ENCODE measurements around the gene MSN. TPM values are rescaled to one million over a fixed set of nuclear protein-coding genes. Genes with fewer than 3 reads are reported as not detected.
A peak's percentile ranks its signal among the peaks of the same experiment; 100 is the strongest.
"Not testable (repeated sequence)": the region's sequence is repeated elsewhere in the genome, so short reads cannot be mapped to it uniquely, and the experiment has no call there.

MSN gene
- total RNA-seq, 1 experiment from 2014 or later = 461 TPM

GRCh38 chrX:65718538-65718937, 51.1 kb downstream of the MSN start:
- no peak for DNase-seq (ENCODE audit: low read depth)

DNA sequence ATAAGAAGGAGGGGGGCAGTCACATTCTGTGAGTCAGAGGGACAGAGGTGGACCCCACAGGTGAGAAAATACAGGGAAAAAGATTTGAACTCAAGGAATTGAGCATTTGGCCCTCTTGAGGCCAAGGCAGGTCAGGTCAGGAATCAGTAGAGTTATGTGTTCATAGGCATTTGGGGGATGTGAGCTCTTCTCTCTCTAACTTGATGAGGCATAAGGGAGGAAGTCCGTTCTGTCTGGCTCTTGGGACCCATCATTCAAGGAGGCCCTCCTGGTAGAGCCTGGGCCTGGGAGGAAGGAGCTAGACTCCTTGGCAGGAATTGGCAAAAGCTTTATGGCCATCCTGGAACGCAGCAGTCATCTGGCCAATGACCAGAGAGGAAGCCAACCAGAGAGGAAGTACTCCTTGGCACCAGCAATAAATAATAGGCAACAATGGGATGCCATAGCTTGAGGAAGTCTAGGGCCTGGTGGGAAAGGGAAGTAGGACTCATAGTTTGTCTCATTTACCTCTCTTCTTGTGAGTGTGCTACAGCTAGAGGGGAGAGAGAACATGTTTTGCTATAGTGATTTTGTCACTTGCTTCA, 53.0 kb downstream of the MSN start:
- no peak for DNase-seq (ENCODE audit: low read depth)

DNA sequence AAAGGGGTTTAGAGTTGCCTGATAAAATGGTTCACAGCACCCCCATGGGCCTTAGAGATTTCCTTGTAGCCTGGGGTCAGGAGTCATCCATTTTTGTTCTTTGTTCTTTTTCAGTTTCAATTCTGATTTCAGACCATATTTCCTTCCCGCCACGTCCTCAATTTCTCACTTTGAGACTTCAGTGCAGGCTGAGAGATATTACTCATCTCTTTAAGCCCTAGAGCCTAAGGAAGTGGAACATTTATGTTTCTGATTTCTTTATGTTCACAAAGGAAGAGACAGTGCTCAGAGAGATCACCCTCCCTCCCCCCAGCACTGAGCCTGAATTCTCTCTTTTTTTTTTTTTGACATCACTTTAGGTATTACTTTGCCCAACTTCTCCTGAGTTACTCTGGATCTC, 56.3 kb downstream of the MSN start:
- DNase-seq (ENCODE audit: low read depth) = peak; percentile 72

- DNase-seq (ENCODE audit: low read depth) = no peak
Measured at GRCh38 chrX:65726715-65727114, 59.3 kb downstream of the MSN start.

DNA sequence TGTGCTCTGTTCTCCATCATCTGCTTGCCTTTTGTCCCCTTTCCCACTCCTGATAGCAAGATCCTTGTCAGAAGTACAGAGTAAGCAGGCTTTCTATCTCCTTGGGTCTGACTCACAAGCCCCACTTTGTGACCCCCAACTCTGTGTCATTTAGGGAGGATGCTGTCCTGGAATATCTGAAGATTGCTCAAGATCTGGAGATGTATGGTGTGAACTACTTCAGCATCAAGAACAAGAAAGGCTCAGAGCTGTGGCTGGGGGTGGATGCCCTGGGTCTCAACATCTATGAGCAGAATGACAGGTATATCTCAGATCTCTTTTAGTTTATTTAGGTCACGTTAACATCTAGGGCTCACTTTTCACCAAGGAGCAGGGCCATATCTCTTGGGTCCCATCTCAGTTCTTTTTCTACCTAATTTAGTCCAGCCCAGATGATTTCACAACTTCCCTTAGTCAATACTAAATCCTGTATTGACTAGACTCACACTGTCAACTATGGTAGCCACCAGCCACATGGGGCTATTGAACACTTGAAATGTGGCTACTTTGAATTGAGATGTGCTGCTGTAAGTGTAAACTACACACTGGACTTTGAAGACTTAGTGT, 64.3 kb downstream of the MSN start:
- DNase-seq (ENCODE audit: low read depth) = no peak

GRCh38 chrX:65740909-65741308, 73.5 kb downstream of the MSN start:
- DNase-seq (ENCODE audit: low read depth) = no peak

GRCh38 chrX:65741823-65742222, 74.4 kb downstream of the MSN start:
- no peak for DNase-seq (ENCODE audit: low read depth)

GRCh38 chrX:65744965-65745364, 77.5 kb downstream of the MSN start:
- DNase-seq (ENCODE audit: low read depth) = no peak

- no peak for DNase-seq (ENCODE audit: low read depth)
Measured at GRCh38 chrX:65745427-65745826, 78.0 kb downstream of the MSN start.

- peak; percentile 13 for DNase-seq (ENCODE audit: low read depth)
Measured at GRCh38 chrX:65745992-65746391, 78.5 kb downstream of the MSN start.

DNA sequence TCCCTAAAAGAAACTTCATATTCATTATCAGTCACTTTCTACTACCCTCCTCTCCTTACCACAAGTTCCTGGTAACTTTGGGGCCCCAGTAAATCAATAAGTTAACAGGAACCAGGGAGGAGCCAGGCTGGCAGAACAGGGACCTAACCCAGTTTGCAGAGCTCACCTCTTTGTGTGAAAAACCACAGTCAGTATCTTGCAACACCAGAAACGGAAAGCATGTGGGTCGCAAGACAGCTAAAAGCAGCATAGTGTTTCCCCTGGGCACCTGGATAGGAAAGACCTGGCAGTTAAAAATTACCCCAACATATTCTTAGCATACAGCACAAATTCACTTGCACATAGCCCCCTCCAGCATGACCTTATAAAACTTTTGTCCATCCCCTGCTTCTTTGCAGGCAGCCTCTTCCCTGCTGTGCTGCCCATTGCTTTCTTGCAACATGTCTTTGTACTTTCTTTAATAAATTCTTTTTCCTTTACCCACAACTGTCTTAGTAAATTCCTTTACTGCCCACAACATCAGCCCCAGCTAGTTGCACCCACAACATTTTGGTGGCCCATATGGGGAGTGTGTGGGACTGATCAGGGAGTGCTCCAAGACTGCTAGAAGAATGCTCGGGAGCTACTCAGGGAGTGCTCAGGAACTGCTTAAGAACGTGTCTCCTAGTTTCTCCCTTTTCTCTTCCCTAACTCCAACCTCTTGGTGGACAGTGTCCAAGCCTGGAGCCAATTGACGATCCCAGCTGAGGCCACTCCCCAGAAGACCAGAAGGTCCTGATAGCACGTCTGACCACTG, 83.4 kb downstream of the MSN start:
- DNase-seq (ENCODE audit: low read depth) = no peak

- DNase-seq (ENCODE audit: low read depth) = no peak
Measured at GRCh38 chrX:65751519-65751918, 84.1 kb downstream of the MSN start.

GRCh38 chrX:65752294-65752693, 84.8 kb downstream of the MSN start:
- DNase-seq (ENCODE audit: low read depth) = no peak

DNA sequence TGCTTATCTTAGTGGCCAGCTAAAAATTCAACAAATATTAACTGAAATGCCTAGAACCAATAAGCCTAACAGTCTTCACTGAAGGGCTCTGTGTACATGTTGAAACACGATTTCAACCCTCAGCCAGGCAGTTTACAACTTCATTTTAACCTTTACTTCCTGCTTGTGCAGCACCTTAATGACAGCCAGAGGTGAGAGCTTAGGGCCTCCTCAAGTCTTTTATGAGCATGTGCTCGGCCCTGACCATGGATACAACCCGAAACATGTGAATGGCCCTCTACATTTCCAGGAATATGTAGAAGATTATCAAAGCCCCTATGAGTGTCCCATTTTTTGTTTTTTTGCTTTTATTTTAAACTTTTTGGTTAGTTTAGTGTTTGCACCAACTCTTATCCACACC, 88.3 kb downstream of the MSN start:
- no peak for DNase-seq (ENCODE audit: low read depth)

- DNase-seq (ENCODE audit: low read depth) = no peak
Measured at GRCh38 chrX:65757943-65758342, 90.5 kb downstream of the MSN start.

- DNase-seq (ENCODE audit: low read depth) = no peak
Measured at GRCh38 chrX:65758505-65758904, 91.1 kb downstream of the MSN start.

GRCh38 chrX:65759525-65759924, 92.1 kb downstream of the MSN start:
- DNase-seq (ENCODE audit: low read depth) = not testable (repeated sequence)

GRCh38 chrX:65769564-65770292, 102.3 kb downstream of the MSN start:
- DNase-seq (ENCODE audit: low read depth) = no peak

DNA sequence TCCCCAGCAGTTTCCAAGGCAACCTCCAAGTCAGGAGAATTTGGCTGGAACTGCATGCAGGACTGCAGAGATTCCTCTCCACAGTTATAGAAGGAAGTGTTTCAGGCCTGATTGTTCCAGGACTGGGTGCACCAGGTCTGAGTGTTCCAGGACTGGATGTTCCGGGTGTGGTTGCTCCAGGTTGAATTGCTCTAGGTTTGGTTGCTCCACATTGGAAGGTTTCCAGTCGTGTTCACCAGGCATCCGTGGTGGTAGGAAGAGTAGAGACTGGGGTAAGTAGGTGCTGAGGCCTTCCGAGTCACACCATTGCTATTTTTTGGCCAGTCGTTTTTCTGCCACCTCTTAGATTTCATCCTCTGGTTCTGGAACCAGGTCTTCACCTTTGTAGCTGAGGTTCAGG, 105.4 kb downstream of the MSN start:
- no peak for DNase-seq (ENCODE audit: low read depth)

- DNase-seq (ENCODE audit: low read depth) = no peak
Measured at GRCh38 chrX:65781845-65782244, 114.4 kb downstream of the MSN start.

GRCh38 chrX:65783746-65784145, 116.3 kb downstream of the MSN start:
- no peak for DNase-seq (ENCODE audit: low read depth)

Measured in RPMI7951 (cell line).